ENCODE results near the gene ZFP92. TPM values are rescaled to one million over a fixed set of nuclear protein-coding genes. Genes with fewer than 3 reads are reported as not detected.

Gene ZFP92
- total RNA-seq, 2 donors from 2014 or later: 2.2 to 2.4 TPM

- no peak overlapping the region for H3K4me3 Mint-ChIP-seq
- no peaks in the 10 kb centered on the region for H3K9me3 Mint-ChIP-seq
- ATAC-seq (replicated peaks in 1 of 2) (no peak), DNase-seq (no peak)
- H3K27me3 Mint-ChIP-seq (ENCODE audit: low read depth): peaks cover 26% of the 10 kb centered on the region
- H3K4me1 Mint-ChIP-seq (ENCODE audit: low read depth): no peaks in the 10 kb centered on the region
- H3K36me3 Mint-ChIP-seq (ENCODE audit: insufficient read depth in 2 of 2): no peaks in the 10 kb centered on the region
- no peak overlapping the region for H3K27ac Mint-ChIP-seq
Observed at GRCh38 chrX:153441296-153441695, 30.0 kb downstream of the ZFP92 start.

- Mint-ChIP-seq H3K9me3 (no peaks in the 10 kb centered on the region), H3K4me1 (ENCODE audit: low read depth) (no peaks in the 10 kb centered on the region), H3K4me3 (no peak overlapping the region), H3K27me3 (ENCODE audit: low read depth) (peaks cover 20% of the 10 kb centered on the region), H3K36me3 (ENCODE audit: insufficient read depth in 2 of 2) (no peaks in the 10 kb centered on the region), H3K27ac (no peak overlapping the region)
- DNase-seq (no peak), ATAC-seq (replicated peaks in 1 of 2) (no peak)
Observed at GRCh38 chrX:153441981-153442380, 30.7 kb downstream of the ZFP92 start.

GRCh38 chrX:153442463-153442862 is 31.2 kb downstream of the ZFP92 start:
- Mint-ChIP-seq H3K27me3 (ENCODE audit: low read depth) (peaks cover 16% of the 10 kb centered on the region), H3K27ac (no peak overlapping the region), H3K9me3 (no peaks in the 10 kb centered on the region), H3K4me3 (no peak overlapping the region), H3K36me3 (ENCODE audit: insufficient read depth in 2 of 2) (no peaks in the 10 kb centered on the region), H3K4me1 (ENCODE audit: low read depth) (no peaks in the 10 kb centered on the region)
- no peak for ATAC-seq (replicated peaks in 1 of 2)
- DNase-seq: no peak

DNA sequence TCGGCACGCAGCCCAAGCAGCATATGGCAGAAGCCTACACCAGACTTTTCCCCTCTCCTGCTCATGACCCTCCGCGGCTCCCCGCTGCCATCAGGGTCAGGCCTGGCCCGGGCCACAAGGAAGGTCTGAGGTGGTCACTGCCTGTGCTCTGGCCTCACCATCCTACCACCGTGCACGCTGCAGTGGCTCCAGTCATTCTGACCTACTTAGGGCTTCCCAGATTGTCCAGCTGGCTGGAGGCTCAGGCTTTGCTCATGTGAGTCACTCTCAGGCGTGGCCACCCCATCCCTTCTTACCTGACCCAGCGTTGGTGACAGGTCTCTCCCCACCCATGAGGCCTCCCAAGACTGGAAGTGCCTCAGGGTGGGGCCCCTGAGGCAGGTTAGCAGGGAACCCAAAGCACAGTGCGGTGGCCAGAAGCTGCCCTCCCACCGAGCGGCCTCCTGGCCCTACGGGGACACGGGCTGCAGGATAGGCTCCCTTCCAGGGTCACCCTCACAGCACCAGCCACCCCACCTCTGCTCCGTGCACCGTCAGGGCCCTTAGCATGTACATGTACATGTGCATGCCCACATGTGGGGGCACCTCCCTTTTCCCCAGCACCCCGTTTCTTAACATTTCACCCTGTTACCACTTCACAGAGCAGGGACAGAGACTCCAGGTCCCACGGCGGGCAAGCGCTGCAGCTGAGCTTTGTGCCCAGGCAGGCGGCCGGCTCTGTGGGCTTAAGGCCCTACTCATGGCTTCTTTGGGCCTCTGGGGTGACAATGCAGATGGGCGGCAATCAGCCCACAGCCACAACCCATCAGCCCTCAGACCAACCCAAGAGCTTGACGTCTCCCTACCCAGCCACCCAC is 32.4 kb downstream of the ZFP92 start:
- Mint-ChIP-seq H3K9me3 (no peaks in the 10 kb centered on the region), H3K4me3 (no peak overlapping the region), H3K36me3 (ENCODE audit: insufficient read depth in 2 of 2) (no peaks in the 10 kb centered on the region), H3K4me1 (ENCODE audit: low read depth) (no peaks in the 10 kb centered on the region), H3K27ac (no peak overlapping the region), H3K27me3 (ENCODE audit: low read depth) (peaks cover 6% of the 10 kb centered on the region)
- ATAC-seq (replicated peaks in 1 of 2) (no peak), DNase-seq (no peak)

GRCh38 chrX:153444333-153445011 is 33.2 kb downstream of the ZFP92 start:
- Mint-ChIP-seq H3K4me3 (no peak overlapping the region), H3K27me3 (ENCODE audit: low read depth) (no peaks in the 10 kb centered on the region), H3K9me3 (no peaks in the 10 kb centered on the region), H3K4me1 (ENCODE audit: low read depth) (no peaks in the 10 kb centered on the region), H3K27ac (no peak overlapping the region), H3K36me3 (ENCODE audit: insufficient read depth in 2 of 2) (no peaks in the 10 kb centered on the region)
- DNase-seq: no peak
- no peak for ATAC-seq (replicated peaks in 1 of 2)

DNA sequence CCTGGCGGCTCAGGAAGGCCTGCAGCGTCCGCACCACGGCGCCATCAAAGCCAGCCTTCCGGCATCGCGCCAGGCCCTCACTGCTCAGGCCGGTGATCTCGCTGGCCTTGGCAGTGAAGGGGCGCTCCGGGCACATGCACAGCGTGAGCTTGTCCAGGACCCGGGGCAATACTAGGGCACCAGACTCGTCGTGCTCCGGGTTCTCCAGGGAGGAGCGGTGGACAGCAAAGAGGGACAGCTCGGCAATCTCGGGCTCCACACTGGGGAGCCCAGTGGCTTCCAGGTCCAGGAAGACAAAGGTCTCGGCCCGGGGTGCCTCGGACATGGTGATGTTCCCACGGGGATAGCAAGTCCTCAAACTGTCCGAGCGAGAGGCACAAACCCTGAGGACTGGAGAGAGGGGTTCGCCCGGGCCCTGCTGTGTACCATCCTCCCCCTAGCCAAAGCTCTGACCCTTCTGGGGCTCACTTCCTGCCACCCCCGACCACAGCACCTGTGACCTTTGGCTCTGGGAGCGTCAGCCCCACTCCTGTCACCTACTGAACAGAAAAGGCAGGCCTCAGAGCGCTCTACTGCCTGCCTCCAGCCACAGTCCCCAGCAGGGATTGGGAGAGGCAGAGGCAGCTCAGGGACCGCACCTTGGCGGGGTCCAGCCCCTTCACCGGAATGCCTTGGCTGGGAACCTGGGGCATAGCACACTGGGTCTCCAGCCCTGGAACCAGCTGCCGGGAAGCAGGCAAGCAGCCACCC is 34.0 kb downstream of the ZFP92 start:
- H3K9me3 Mint-ChIP-seq: no peaks in the 10 kb centered on the region
- H3K4me1 Mint-ChIP-seq (ENCODE audit: low read depth): no peaks in the 10 kb centered on the region
- H3K27me3 Mint-ChIP-seq (ENCODE audit: low read depth): no peaks in the 10 kb centered on the region
- H3K4me3 Mint-ChIP-seq: no peak overlapping the region
- DNase-seq (no peak), ATAC-seq (replicated peaks in 1 of 2) (no peak)
- no peaks in the 10 kb centered on the region for H3K36me3 Mint-ChIP-seq (ENCODE audit: insufficient read depth in 2 of 2)
- no peak overlapping the region for H3K27ac Mint-ChIP-seq

DNA sequence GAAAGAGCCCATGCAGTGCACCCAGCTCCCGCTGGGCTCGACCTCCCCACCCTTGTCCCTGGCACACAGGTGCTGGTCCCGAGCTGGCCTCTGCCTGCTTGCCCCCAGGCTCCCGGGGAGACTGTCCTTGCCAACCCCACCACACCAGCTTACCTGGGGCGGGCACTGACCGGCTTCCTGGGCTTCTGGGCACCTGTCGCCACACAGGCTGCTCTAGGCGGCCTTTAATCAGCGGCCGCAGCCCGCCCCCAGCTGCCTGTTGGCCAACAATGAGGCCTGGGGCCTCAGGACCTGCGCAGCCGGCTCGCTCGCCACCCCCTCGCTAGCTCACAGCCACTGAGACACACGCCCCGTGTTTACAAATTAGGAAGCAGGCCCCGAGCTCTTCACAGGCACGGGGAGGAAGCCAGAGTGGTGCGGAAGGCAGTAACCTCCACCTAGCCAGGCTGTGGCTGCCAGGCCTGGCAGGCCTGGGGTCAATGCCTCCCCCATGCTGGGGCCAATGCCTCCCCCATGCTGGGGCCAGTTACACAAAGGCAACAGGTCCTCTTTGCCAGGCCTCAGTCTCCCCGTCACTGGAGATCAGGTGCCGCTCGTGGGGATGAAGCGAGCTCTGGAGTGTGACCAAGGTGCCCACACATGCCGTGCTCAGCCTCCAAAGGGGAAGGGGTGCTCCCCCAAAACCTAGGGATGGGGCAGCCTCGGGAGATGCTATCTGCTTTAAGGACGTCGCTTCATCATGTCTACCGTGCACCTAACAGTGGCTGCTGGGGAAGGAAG is 34.8 kb downstream of the ZFP92 start, which contains the start of gene TREX2:
TREX2 (minus strand) TSS at position 201 of the 780 bp plus-strand sequence. CDS start 626 bp downstream, outside the sequence.
- H3K27me3 Mint-ChIP-seq (ENCODE audit: low read depth): peaks cover 3% of the 10 kb centered on the region
- H3K9me3 Mint-ChIP-seq: no peaks in the 10 kb centered on the region
- no peak within 1 kb of the TSS for H3K4me3 Mint-ChIP-seq
- DNase-seq (no peak), ATAC-seq (replicated peaks in 1 of 2) (no peak)
- no peaks in the 10 kb centered on the region for H3K36me3 Mint-ChIP-seq (ENCODE audit: insufficient read depth in 2 of 2)
- no peak within 1 kb of the TSS for H3K27ac Mint-ChIP-seq
- no peaks in the 10 kb centered on the region for H3K4me1 Mint-ChIP-seq (ENCODE audit: low read depth)

DNA sequence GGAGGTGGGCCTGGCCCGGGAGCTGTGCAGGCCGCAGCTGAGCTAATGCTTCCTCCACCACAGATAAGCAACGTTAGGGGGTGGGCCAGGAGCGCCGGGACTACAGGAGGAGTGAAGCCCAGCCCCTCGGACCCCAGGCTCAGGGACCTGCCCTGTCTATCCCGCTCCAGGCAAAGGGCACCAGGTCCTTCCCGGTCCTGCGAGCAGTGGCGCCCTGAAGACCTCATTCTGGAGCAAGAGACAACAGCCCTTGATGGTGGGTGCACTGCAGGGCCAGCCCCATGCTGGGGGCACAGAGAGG is 35.3 kb downstream of the ZFP92 start:
- ATAC-seq (replicated peaks in 1 of 2): no peak
- no peak for DNase-seq
- Mint-ChIP-seq H3K4me1 (ENCODE audit: low read depth) (no peaks in the 10 kb centered on the region), H3K9me3 (no peaks in the 10 kb centered on the region), H3K36me3 (ENCODE audit: insufficient read depth in 2 of 2) (no peaks in the 10 kb centered on the region), H3K27ac (no peak overlapping the region), H3K4me3 (no peak overlapping the region), H3K27me3 (ENCODE audit: low read depth) (peaks cover 7% of the 10 kb centered on the region)

DNA sequence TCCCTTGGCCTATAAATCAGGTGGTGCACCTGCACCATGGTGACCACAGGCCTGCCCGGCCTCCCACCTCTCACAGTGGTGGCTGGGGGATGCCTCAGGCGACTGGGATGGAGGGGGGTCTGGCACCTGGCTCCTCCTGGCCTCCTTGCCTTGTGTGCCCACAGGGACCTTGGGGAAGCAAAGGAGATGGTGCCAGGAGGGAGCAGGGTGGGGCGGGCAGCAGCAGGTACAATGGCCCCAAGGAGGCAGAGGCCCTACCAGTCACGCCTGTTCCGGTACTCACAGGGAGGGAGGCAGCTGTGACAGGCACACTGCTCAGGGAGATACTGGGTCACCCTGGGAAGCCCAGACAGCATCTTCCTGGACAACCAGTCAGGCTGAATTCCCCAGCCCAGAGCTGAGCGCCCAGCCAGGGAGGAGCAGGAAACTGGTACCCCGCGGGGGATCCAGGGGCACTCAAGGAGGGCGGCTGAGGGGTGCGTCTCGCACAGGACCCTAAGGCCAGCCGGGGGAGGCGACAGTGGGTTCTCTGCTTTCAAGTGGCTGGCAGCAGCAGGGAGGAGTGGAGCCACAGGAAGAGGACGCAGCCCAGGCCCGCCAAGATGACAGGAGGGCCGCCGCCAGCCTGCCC is 35.8 kb downstream of the ZFP92 start:
- Mint-ChIP-seq H3K36me3 (ENCODE audit: insufficient read depth in 2 of 2) (no peaks in the 10 kb centered on the region), H3K9me3 (no peaks in the 10 kb centered on the region), H3K27ac (no peak overlapping the region), H3K4me1 (ENCODE audit: low read depth) (no peaks in the 10 kb centered on the region), H3K4me3 (no peak overlapping the region), H3K27me3 (ENCODE audit: low read depth) (peaks cover 7% of the 10 kb centered on the region)
- DNase-seq (no peak), ATAC-seq (replicated peaks in 1 of 2) (no peak)

DNA sequence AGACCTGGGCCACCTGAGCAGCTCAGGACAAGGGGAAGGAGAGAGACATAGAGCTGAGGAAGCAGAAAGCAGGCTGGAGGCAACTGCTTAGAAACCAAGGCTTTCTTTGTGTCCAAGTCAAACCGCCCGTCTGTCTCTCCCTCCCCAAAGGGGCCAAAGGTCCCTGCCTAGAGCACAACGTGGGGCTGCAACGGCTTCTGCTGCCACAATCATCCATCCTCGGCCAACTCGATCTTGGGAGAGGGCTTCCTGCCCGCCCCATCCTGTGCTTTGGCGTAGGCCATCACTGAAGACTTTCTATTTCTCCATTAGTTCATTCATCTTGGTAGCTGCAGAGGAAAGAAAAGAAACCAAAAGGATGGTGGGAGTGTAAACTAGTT is 36.3 kb downstream of the ZFP92 start:
- Mint-ChIP-seq H3K36me3 (ENCODE audit: insufficient read depth in 2 of 2) (no peaks in the 10 kb centered on the region), H3K27me3 (ENCODE audit: low read depth) (peaks cover 7% of the 10 kb centered on the region), H3K4me3 (no peak overlapping the region)

GRCh38 chrX:153448556-153449367 is 37.5 kb downstream of the ZFP92 start:
- H3K27ac Mint-ChIP-seq: no peak overlapping the region
- H3K36me3 Mint-ChIP-seq (ENCODE audit: insufficient read depth in 2 of 2): no peaks in the 10 kb centered on the region
- ATAC-seq (replicated peaks in 1 of 2) (no peak), DNase-seq (no peak)
- H3K9me3 Mint-ChIP-seq: no peaks in the 10 kb centered on the region
- H3K4me1 Mint-ChIP-seq (ENCODE audit: low read depth): no peaks in the 10 kb centered on the region
- H3K4me3 Mint-ChIP-seq: no peak overlapping the region
- peaks cover 7% of the 10 kb centered on the region for H3K27me3 Mint-ChIP-seq (ENCODE audit: low read depth)

More for the DNA sequence above, 36.3 kb downstream of the ZFP92 start:
- Mint-ChIP-seq H3K9me3 (no peaks in the 10 kb centered on the region), H3K4me1 (ENCODE audit: low read depth) (no peaks in the 10 kb centered on the region), H3K27ac (no peak overlapping the region)
- DNase-seq: no peak
- ATAC-seq (replicated peaks in 1 of 2): no peak

All from activated T-cell treated with anti-CD3 and anti-CD28 coated beads, Interleukin-2, amount 50 U/mL, for 72 hours (primary cell).